Measurements from ENCODE around the gene RASGRF1.

- TF ChIP-seq CTCF (conservative IDR thresholded peaks at IDR 0.05) (no peak), ZFX (IDR thresholded peaks at IDR 0.05) (no peak)
These were observed 94.4 kb downstream of the RASGRF1 start for GRCh38 chr15:78995921-78996893.

Data from C4-2B (cell line).